ENCODE measurements around the gene MBOAT2.

GRCh38 chr2:8966123-8966908 lies 37.2 kb downstream of the MBOAT2 start:
- TF ChIP-seq POLR2A (IDR thresholded peaks at IDR 0.05; ENCODE audit: low read depth, low read length) = no peak
- TF ChIP-seq POLR2AphosphoS5 (IDR thresholded peaks at IDR 0.05; ENCODE audit: low read depth, low read length) = no peak
